Activated effector memory CD4-positive, alpha-beta T cell treated with anti-CD3 and anti-CD28 coated beads, Interleukin-2, amount 50 U/mL, for 16 hours (primary cell): ENCODE results near the gene ILF2.
A peak's percentile ranks its signal among the peaks of the same experiment; 100 is the strongest.
"Not testable (repeated sequence)": the region's sequence is repeated elsewhere in the genome, so short reads cannot be mapped to it uniquely, and the experiment has no call there.

Source experiments
- DNase-seq: peaks from one replicate; pipeline ENCODE4 v3.0.0-alpha.2; 2020

The ILF2 gene

DNA sequence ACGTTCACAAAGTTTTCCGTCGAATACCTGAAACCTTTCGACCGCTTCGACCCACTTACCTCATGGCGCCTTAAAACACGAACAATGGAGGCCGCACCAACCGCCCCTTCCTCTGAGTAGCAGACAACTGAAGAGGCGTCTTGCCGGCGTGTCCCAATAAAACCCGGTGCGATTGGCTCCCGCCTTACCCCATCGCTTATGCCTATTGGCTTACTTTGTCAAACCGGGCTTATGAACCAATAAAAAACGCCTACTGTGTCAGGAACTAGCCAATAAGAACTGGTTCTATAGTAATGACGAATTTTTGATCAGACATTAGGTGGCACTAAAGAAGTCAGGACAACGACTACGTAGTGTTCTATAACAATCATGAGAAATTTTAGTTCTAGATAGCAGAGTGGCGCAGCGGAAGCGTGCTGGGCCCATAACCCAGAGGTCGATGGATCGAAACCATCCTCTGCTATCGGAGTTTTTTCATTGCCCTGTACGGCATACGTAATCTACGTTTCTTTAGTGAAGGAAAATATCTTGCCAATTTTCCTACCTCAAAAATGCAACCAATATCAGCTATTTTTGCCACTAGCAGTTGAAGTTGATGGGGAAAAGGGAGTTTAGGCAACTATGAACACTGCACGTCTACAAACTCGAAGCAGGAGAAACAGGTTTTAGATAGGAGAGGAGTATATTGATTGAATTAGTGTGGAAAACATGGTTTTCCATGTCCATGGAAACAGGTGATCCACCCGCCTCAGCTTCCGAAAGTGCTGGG, at the start of gene ILF2:
TSS of gene ILF2 (minus strand) at position 135 of the 769 bp plus-strand sequence. CDS start at position 64, 71 bp downstream.
- peak; percentile 98 for DNase-seq

DNA sequence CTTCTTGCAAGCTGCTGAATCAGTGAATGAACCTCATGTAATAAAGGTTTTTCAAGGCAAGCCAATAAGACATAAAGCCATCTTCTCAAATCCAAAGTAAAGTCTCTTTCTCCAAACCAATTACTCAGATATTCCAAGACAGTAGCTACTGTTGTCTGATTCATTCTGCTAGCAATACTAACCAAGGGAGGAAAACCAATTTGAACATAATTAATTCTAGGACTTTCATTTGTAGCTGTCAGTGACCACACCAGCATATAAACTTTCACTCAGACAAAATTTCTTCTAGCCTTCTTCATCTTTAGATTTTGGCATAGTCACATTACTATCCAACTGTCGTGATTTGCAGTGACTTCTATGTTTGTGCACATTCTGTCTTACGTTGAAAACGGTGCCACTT, 46.5 kb upstream of the ILF2 start:
- no peak for DNase-seq

DNA sequence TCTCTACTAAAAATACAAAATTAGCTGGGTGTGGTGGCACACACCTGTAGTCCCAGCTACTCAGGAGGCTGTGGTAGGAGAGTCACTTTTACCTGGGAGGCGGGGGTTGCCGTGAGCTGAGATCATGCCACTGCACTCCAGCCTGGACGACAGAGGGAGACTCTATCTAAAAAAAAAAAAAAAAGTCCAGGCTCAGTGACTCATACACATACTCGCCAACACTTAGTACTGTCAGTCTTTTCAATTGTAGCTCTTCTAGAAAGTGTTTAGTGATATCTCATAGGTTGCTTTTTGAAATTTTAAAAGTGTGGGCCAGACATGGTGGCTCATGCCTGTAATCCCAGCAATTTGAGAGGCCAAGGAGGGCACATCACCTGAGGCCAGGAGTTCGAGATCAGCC, 45.4 kb upstream of the ILF2 start:
- DNase-seq: not testable (repeated sequence)

DNA sequence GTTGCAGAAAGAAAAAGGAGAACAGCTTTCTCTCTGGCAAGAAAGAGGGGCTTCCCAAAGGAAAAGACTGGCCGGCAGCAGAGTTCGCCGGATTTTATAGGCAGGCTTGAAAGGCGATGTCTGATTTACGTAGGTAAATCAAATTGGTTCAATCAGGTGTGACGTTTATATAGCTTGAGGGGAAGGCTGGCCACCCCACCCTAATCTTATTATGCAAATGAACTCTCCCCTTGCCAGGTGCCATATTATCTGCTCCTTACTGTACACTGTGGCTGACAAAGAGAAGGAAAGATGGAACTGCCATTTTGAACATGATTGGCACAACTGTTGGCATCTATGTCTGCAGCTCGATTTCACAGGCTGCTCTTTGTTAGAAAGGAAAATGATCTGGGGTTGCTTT, 40.2 kb upstream of the ILF2 start:
- DNase-seq: no peak

DNA sequence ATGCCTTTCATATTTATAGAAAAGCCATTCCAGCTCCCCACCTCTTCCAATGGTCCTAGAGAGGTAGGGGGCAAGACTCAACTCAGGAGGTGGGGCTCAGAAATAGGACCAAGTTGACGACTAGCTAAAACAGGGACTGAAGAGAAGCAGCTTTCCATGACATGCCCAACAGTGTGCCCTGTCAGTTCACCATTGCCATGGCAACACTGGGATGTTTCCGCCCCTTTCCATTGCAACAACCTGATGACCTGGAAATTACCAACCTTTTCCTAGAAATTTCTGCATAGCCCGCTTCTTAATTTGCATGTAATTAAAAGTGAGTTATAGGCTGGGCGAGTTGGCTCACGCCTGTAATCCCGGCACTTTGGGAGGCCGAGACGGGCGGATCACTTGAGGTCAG, 34.7 kb upstream of the ILF2 start:
- DNase-seq: no peak

DNA sequence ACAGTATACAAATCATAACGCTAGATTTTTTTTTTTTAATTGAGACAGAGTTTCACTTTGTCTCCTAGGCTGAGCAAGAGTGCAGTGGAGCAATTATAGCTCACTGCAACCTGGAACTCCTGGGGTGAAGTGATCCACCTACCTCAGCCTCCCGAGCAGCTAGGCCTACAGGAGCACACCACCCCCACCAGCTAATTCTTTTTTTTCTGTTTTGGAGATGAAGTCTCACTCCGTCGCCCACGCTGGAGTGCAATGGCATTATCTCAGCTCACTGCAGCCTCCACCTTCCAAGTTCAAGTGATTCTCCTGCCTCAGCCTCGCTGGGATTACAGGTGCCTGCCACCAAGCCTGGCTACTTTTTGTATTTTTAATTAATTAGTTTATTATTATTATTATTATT, 29.0 kb upstream of the ILF2 start:
- no peak for DNase-seq

DNA sequence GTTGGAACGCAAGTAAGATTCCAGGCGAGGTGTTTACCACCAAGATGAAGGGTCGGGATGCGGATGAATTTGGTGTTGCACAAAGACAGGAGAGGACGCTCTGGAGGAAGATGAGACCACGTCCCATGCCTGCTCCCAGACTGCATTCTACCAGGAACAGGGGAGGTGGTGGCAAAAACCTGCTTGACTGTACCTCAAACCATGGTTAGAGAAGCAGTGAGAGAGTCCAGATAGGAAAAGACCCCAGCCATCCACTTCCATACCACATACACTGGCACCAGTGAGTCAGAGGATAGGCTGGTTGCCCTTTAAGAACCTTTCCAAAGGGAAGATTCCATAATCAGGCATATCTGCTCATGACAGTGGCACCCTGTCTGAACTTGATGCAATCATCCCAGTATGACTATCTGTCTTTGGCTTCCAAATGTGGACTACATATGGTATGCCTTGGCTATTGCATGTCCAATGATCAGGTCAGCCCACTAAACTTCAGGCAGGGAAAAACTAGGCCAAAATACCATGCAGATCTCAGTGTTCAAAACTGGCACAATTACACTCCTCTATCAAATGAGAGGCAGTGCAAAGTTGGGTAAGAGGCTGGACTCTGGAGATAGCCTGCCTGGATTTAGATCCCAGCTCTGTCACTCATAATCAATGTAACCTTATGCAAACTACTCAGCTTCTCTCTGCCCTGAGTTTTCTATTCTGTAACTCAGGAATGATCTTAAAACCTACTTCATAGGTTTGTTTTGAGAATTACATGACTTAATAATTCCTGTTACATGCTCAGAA, 28.3 kb upstream of the ILF2 start:
- DNase-seq: no peak

DNA sequence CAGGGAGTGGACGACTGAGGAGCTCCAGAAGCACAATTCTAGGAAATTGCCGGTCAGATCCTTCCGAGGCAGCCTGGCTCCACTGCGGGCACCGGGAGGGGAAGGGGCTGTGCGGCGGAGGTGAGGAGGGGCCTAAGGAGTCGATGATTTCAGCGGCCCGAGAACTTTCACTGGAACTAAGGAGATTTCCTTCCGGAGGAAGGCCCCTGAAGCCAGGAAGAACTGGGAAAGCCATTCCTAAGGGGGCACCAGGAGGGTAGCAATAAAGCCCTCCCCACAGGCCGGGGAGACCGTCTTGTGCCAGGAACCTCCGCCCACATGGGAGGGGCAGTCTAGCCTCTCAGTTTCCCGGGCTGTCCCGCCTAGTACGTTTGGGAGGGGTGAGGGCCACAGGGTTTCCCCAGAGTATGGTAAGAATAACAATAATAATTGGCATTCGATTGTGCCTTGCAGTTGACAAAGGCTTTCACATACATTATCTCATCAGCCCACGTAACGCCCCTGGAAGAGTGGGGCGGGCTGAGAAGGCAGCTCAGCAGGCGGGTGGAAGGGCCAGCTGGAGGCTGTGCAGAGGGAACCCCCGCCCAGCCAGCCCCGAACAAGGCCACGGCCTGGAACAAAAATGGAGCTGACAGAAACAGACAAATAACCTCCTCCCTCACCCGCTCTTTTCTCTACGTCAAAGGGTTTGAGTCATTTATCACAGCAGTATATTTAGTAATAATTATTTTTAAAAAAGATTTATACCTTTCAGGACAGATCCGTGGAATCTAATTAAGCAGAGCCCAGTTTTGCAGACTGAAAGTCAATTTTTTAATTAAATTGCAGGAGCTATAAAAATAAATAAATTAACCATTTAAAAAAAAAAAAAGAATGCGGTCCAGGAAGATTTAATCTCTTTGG, 27.5 kb upstream of the ILF2 start:
- no peak for DNase-seq

DNA sequence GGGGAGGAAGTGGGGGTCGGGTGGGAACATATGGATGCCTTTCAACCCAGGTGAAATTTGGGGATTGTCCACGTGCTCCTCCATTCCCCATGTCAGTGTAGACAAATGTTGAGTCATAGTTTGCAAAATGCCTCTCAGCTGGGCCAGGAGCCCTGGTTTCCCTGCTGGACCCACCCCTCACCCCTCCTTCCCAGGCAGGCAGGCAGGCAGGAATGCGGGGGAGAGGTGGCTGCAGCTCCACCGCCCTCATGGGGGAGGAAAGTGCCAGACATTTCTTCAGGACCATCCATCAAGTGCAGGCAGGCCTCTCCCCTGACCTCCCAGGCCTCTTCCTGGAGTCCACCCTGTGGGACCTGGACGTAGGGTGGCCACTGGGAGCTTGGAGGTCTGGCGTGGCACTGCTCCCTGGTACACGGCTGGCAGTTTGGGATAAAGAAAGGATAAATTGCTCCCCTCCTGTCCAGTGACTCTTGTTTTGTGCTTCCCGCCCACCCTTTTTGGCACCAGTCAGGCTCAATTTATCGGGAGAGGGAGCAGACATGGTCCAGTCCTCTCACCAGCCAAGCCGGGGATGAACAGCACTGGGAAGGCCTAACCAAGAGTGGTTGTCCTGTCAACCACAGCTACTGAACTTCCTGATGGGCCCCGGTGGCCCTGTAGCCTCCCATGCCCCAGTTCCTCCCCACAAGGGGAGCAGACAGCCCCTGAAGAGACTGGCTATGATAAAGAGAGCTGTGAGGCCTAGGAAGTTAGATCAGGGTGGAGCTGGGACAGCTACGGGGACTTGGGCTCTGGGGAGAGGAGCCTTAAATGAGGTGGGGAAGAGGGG, 26.6 kb upstream of the ILF2 start:
- DNase-seq: no peak

DNA sequence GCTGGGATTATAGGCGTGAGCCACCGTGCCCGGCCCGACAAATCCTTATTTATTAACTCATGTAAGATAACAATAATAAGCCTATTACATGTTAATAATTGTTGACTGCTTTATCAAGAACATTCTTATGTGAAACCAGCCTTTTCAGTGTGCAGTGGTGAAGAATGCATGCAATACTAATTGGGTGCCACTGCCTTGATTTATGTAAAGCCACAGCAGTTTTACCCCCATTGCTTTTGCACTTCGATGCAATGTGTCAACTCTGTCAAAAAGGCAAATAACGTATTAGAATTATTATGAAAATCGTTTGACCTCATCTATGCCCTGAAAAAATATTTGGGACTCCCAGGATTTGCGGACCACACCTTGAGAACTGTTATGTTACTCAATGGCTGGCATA, 25.9 kb upstream of the ILF2 start:
- no peak for DNase-seq

DNA sequence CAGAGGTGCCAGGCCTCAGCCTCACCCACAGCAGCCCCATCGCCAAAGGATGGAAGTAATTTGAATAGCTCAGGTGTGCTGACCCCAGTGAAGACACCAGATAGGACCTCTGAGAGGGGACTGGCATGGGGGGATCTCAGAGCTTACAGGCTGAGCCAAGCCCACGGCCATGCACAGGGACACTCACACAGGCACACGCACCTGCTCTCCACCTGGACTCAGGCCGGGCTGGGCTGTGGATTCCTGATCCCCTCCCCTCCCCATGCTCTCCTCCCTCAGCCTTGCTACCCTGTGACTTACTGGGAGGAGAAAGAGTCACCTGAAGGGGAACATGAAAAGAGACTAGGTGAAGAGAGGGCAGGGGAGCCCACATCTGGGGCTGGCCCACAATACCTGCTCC, 22.7 kb upstream of the ILF2 start:
- no peak for DNase-seq

DNA sequence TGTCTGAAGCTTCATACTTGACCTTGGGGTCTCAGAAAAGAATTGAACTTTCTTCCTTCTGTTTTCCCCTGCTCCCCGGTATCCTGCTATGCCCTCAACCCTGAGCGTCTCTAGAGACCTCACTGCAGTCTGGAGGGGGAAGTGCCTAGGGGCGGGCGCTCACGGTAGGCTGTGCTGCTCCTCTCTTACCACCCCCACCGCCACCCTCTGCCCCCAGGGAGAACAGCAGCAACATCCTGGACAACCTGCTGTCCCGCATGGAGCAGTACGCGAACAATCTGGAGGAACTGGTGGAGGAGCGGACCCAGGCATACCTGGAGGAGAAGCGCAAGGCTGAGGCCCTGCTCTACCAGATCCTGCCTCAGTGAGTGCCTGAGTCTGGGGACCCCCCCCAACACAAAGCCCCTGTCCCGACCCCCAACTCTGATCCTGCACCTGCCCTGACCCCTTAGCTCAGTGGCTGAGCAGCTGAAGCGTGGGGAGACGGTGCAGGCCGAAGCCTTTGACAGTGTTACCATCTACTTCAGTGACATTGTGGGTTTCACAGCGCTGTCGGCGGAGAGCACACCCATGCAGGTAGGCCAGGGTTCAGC, 18.0 kb upstream of the ILF2 start:
- DNase-seq: no peak

DNA sequence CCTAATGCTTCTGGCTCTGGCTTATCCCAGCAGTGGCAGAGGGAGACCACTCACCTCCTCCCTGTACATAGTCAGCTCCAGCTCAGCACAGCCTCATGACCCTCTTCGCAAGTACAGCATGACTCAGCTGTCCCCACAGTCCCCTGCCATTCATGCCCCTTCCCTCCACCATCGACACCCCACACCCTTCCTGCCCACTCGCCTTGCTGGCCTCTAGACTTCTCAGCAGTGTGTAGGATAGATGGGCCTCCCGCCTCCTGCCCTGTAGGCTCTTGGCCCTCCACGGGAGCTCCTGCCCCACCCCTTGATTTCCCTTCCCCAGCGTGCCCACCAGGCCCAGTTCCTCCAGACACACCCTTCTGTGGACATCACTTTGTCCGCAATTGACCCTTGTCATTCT, 17.5 kb upstream of the ILF2 start:
- no peak for DNase-seq

DNA sequence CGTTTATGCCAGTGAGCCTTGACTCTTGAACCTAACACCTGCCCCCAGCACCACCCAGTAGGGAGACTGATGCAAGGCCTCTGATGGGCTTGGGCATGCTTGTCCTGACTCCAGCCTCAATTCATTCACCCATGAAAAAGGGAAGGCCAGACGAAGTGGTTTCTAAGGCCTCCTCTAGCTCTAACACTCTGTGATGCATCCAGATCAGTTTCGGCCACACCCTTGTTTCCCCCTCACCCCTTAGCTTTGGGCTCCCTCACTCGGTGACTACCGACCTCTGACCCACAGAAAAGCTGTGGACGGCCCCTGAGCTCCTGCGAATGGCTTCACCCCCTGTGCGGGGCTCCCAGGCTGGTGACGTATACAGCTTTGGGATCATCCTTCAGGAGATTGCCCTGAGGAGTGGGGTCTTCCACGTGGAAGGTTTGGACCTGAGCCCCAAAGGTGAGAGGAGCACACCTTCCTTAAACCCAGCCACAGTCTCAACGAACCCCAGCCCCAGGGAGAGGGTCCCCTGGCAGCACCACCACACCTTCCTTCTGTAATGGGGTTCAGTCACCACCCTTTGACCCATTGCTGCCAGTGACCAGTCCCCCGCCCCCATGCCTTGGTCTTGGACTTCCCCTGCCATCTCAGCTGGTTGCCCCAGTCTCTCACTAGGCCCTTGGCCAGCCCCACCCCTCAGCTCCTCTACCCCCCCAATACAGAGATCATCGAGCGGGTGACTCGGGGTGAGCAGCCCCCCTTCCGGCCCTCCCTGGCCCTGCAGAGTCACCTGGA, 16.7 kb upstream of the ILF2 start:
- DNase-seq: no peak

DNA sequence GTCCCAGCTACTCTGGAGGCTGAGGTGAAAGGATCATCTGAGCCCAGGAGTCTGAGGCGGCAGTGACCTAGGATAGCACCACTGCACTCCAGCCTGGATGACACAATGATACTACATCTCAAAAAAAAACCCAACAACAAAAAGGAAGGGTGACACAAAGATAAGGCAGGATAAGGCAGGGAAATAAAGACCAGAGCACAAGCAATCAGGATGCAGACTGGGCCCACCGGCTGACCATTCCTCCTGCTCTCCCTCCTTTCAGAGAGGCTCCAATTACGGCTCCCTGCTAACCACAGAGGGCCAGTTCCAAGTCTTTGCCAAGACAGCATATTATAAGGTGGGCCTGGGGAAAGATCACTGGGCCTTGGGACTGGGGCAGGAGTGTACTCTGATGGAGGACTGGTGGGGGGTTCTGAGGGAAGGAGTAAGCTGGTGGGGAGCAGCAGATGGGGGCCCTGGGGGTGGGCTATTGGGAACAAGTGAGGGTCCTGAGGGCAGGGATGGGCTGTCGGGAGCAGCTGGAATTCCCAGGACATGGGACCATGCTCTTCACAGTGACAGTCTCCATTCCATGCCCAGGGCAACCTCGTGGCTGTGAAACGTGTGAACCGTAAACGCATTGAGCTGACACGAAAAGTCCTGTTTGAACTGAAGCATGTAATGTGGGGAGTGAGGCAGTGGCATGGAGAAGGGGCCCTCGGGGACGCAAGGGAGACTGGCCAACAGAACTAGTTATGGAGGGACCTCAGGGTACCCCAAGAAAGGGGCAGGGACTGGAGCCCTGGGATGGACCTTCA, 14.9 kb upstream of the ILF2 start:
- no peak for DNase-seq

DNA sequence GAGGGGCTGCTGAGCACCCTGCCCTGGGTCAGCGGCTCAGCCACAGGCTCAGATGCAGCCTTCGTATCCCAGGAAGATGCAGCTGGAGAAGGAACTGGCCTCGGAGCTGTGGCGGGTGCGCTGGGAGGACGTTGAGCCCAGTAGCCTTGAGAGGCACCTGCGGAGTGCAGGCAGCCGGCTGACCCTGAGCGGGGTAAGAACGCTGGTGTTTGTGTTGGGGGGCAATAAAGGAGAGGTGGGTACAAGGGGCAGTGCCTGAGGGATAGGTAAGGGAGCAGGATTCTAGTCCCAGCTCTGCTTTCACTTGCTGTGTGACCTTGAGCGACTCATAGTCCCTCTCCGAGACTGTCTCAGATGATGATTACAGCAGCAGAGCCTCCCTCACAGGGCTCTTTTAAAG, 14.1 kb upstream of the ILF2 start:
- no peak for DNase-seq

DNA sequence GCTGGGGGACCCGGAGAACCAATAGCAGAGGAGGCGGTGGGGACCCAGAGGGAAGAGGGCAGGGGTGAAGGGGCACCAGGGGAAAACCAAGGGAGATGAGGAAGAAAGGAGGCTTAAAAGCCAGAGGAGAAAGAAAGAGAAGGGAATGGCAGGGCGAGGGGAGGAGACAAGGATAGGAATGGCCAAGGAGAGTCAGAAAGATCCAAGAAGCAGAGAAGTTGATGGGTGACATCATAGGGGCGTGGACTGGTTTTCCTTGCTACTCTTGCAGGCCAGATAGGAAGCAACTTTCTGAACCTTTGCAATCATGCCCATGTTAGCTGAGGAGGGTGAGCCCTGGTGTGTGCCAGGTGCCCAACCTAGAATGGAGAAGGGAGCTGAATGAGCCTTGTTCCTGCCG, 13.1 kb upstream of the ILF2 start:
- no peak for DNase-seq

DNA sequence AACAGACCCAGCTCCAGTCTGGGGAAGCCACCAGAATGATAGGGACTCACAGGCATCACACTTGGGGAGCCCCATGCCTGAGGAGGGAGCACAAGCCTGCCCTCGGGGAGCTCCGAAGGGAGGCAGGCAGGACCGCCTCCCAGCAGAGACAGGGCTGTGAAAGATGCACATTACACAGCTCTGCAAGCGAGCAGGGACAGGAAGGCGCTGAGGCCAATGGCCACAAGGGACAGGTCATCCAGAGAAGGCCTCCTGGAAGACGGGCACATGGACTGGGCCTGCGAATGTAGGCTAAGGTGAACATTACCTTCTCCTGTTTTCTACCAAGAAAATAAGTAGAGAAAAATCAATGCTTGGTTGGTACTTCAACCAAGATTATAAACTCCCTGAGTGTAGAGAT, 11.9 kb upstream of the ILF2 start:
- no peak for DNase-seq

DNA sequence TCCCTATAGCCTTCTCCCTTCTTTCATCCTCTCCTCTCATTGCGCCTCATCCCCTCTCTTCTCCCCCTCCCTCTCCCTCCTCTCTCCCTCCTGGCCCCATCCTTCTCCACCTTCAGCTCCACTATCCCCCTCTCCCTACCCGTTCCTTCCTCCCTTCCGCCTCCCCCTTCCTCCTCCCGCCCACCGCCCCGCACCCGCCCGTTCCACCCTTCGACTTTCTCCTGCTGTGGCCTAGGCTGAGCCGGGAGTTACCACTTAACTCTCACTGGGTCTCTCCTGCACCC, 9.3 kb upstream of the ILF2 start:
- DNase-seq: no peak

DNA sequence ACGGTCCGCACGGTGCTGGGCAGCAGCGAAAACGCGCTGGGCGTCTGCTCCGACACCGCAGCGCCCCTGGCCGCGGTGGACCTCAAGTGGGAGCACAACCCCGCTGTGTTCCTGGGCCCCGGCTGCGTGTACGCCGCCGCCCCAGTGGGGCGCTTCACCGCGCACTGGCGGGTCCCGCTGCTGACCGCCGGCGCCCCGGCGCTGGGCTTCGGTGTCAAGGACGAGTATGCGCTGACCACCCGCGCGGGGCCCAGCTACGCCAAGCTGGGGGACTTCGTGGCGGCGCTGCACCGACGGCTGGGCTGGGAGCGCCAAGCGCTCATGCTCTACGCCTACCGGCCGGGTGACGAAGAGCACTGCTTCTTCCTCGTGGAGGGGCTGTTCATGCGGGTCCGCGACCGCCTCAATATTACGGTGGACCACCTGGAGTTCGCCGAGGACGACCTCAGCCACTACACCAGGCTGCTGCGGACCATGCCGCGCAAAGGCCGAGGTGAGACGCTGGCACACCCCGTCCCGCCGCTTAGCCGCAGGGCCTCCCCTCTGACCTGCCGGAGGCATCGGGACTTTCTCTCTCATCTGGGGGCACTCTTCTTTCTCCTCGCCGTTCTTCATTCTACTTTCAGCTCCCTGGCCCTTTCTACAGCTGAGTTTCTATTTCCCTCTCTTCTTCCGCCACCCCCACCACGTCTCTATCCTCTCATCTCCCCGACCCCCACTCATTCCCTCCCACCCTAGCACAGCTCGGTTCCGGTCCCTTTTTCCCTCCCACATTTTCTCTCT, 8.7 kb upstream of the ILF2 start:
- DNase-seq: peak; percentile 73
